Measurements from ENCODE around the gene CADPS2. TPM values are rescaled to one million over a fixed set of nuclear protein-coding genes. Genes with fewer than 3 reads are reported as not detected.

CADPS2 gene
- total RNA-seq, 1 donor from 2014 or later: 10.1 TPM

GRCh38 chr7:122442929-122443328 lies 443.3 kb downstream of the CADPS2 start:
- H3K4me3 Mint-ChIP-seq: no peak overlapping the region
- H3K27me3 Mint-ChIP-seq: no peaks in the 10 kb centered on the region
- no peak for TF ChIP-seq CTCF (conservative IDR thresholded peaks at IDR 0.05)

GRCh38 chr7:122438492-122438891 lies 447.8 kb downstream of the CADPS2 start:
- H3K27ac Mint-ChIP-seq: no peak overlapping the region
- TF ChIP-seq CTCF (conservative IDR thresholded peaks at IDR 0.05): no peak
- DNase-seq (ENCODE audit: extremely low spot score, unreplicated experiment): no peak
- no peaks in the 10 kb centered on the region for H3K9me3 Mint-ChIP-seq
- peaks cover 7% of the 10 kb centered on the region for H3K4me1 Mint-ChIP-seq (ENCODE audit: unreplicated experiment)
- H3K27me3 Mint-ChIP-seq: no peaks in the 10 kb centered on the region
- H3K36me3 Mint-ChIP-seq: no peaks in the 10 kb centered on the region
- no peak overlapping the region for H3K4me3 Mint-ChIP-seq

More at GRCh38 chr7:122442929-122443328, 443.3 kb downstream of the CADPS2 start:
- no peaks in the 10 kb centered on the region for H3K36me3 Mint-ChIP-seq
- H3K9me3 Mint-ChIP-seq: no peaks in the 10 kb centered on the region
- H3K4me1 Mint-ChIP-seq (ENCODE audit: unreplicated experiment): peaks cover 5% of the 10 kb centered on the region
- no peak overlapping the region for H3K27ac Mint-ChIP-seq
- no peak for DNase-seq (ENCODE audit: extremely low spot score, unreplicated experiment)

GRCh38 chr7:122438006-122438405 lies 448.3 kb downstream of the CADPS2 start:
- H3K4me3 Mint-ChIP-seq: no peak overlapping the region
- H3K9me3 Mint-ChIP-seq: no peaks in the 10 kb centered on the region
- DNase-seq (ENCODE audit: extremely low spot score, unreplicated experiment): no peak
- no peaks in the 10 kb centered on the region for H3K27me3 Mint-ChIP-seq
- no peaks in the 10 kb centered on the region for H3K36me3 Mint-ChIP-seq
- TF ChIP-seq CTCF (conservative IDR thresholded peaks at IDR 0.05): no peak
- H3K4me1 Mint-ChIP-seq (ENCODE audit: unreplicated experiment): peaks cover 7% of the 10 kb centered on the region
- H3K27ac Mint-ChIP-seq: no peak overlapping the region

- peaks cover 4% of the 10 kb centered on the region for H3K36me3 Mint-ChIP-seq
- TF ChIP-seq CTCF (conservative IDR thresholded peaks at IDR 0.05): no peak
- no peak overlapping the region for H3K27ac Mint-ChIP-seq
- DNase-seq (ENCODE audit: extremely low spot score, unreplicated experiment): no peak
- H3K4me1 Mint-ChIP-seq (ENCODE audit: unreplicated experiment): peaks cover 11% of the 10 kb centered on the region
- H3K27me3 Mint-ChIP-seq: no peaks in the 10 kb centered on the region
- H3K4me3 Mint-ChIP-seq: no peak overlapping the region
- no peaks in the 10 kb centered on the region for H3K9me3 Mint-ChIP-seq
Measured at GRCh38 chr7:122433765-122434164, 452.5 kb downstream of the CADPS2 start.

- Mint-ChIP-seq H3K36me3 (peaks cover 4% of the 10 kb centered on the region), H3K27ac (no peak overlapping the region)
Measured at GRCh38 chr7:122430710-122431109, 455.6 kb downstream of the CADPS2 start.

More at GRCh38 chr7:122430710-122431109, 455.6 kb downstream of the CADPS2 start:
- Mint-ChIP-seq H3K4me1 (ENCODE audit: unreplicated experiment) (peaks cover 4% of the 10 kb centered on the region), H3K27me3 (no peaks in the 10 kb centered on the region), H3K9me3 (no peaks in the 10 kb centered on the region), H3K4me3 (no peak overlapping the region)
- no peak for TF ChIP-seq CTCF (conservative IDR thresholded peaks at IDR 0.05)
- no peak for DNase-seq (ENCODE audit: extremely low spot score, unreplicated experiment)
